Transverse colon (tissue), 3 donors: ENCODE measurements around the gene PTPRD.

Experiments
- EP300 ChIP-seq: sonication (generic); formaldehyde crosslinking; IDR thresholded peaks from one replicate; pipeline ENCODE4 v1.6.1; 2017; ENCODE audit warnings: antibody characterized with exemption, low read depth
- POLR2A ChIP-seq: fragments of 450-650 bp; IDR thresholded peaks from one replicate; pipeline ENCODE4 v1.6.1; 2016; ENCODE audit warnings: antibody characterized with exemption, mild to moderate bottlenecking, moderate library complexity
- TF ChIP-seq, protein P1 (sequence below), 5 experiments: fragments of 200-600 bp in 3 of 5; fragments of 450-650 bp in 2 of 5; sonication (generic) in 3 of 5; IDR thresholded peaks; 1 replicate in 2 of 5; 2 replicates in 3 of 5; pipeline ENCODE4 v1.5.1; 2016 to 2017; ENCODE audit warnings: antibody characterized with exemption in 5 of 5, inconsistent platforms in 3 of 5, mild to moderate bottlenecking in 2 of 5, moderate library complexity in 1 of 5

GRCh38 chr9:8734760-8735159 is 1878.0 kb downstream of the PTPRD start:
- TF ChIP-seq, protein P1, sequence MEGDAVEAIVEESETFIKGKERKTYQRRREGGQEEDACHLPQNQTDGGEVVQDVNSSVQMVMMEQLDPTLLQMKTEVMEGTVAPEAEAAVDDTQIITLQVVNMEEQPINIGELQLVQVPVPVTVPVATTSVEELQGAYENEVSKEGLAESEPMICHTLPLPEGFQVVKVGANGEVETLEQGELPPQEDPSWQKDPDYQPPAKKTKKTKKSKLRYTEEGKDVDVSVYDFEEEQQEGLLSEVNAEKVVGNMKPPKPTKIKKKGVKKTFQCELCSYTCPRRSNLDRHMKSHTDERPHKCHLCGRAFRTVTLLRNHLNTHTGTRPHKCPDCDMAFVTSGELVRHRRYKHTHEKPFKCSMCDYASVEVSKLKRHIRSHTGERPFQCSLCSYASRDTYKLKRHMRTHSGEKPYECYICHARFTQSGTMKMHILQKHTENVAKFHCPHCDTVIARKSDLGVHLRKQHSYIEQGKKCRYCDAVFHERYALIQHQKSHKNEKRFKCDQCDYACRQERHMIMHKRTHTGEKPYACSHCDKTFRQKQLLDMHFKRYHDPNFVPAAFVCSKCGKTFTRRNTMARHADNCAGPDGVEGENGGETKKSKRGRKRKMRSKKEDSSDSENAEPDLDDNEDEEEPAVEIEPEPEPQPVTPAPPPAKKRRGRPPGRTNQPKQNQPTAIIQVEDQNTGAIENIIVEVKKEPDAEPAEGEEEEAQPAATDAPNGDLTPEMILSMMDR (IDR thresholded peaks at IDR 0.05) = no peak
- no peak for TF ChIP-seq EP300
- no peak for TF ChIP-seq POLR2A
